NCI-H1417 (cell line): ENCODE results near the gene SDK2.
A peak's percentile ranks its signal among the peaks of the same experiment; 100 is the strongest.

Experiments
- DNase-seq, 3 experiments: peaks; one replicate each; lab custom pipeline; 2025; lab: John Stamatoyannopoulos, UW

Gene SDK2

GRCh38 chr17:73586921-73587602 is 57.2 kb downstream of the SDK2 start:
- DNase-seq: no peak

DNA sequence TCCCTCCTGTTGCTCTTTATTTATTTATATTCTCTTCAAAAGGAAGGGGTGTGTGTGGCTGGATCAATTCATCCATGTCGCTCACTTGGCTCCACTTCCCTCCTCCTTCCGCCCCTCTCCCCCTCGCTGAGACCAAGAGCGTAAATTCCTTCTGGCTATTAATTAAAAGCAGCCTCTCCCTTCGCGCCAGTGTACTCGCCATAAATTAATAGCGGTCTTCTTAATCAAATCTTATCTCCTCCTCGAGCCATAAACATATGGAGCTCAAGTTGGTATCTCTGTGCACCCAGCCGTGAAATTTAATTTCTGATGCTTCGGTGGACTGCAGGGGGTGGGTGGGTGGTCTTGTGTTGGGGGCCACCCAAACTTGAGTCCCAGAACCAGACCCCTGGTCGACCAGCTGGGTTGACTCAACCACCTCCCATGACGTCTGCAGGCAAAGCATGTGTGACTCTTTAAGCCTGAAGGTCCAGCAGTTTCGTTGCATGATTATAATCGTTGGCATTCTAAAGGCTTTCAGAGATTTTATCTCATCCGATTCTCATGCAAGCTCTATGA is 57.9 kb downstream of the SDK2 start:
- peak; percentile 37 to 80 (median 52) for DNase-seq

DNA sequence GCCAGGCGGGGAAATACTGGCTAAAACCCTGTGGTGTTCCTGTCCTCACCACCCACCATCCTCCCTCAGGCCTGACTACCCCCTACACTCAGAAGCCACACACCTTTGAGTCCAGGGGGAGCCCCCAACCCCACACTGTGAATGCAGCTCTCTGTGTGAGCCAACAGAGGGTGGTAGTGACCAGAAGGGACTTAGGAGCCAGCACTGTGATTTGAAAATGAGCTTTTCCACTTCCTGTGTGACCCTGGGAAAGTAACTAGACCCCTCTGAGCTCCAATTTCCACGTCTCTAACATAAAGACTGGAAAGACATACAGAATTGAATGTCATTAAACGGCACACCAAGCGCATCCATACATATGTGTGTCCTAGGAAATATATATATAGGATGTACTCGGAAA is 58.7 kb downstream of the SDK2 start:
- no peak for DNase-seq

- DNase-seq: no peak
Observed at GRCh38 chr17:73584987-73585386, 59.3 kb downstream of the SDK2 start.

DNA sequence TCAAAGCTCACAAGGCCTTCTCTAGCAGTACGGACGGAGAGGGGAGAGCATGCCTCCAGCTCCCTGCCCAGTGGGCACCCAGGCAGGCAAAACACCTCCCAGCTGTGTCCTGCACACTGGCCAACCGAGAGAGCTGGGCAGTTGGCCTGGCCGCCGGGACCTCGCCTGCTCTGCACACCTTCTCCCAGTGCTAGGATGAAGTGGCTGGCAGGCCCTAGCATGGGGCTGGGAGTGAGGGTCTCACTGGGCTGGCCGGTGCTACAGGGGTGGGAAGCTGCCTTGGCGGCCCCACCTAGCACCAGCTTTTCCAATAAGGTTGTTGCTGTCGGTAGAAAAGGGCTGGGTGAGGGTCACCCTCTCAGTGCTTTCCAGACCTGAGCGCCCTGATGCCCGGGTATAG is 60.2 kb downstream of the SDK2 start:
- no peak for DNase-seq

DNA sequence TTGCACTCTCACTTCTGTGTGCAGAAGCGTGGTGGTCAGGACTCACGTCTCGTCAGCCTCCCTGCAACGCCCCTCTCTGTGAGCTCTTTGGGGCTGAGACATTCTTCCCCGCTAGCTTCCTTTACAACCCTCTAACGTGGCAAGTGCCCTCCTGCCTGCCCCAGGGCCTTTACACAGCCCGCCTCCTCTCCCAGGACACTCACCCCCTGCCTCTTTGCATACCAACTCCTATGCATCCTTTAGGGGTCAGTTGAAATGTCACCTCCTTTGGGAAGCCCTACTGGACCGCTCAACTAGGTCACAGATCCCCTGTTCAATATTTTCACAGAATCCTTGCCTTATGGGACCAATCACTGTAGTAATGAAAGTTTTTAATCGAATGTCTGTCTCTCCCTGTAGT is 61.4 kb downstream of the SDK2 start:
- DNase-seq: no peak

GRCh38 chr17:73582359-73582758 is 61.9 kb downstream of the SDK2 start:
- DNase-seq: peak in 2 of 3 experiments; percentile 27 to 77

GRCh38 chr17:73581379-73581778 is 62.9 kb downstream of the SDK2 start:
- no peak for DNase-seq

GRCh38 chr17:73580073-73580710 is 64.1 kb downstream of the SDK2 start:
- peak in 1 of 3 experiments; percentile 22 for DNase-seq

DNA sequence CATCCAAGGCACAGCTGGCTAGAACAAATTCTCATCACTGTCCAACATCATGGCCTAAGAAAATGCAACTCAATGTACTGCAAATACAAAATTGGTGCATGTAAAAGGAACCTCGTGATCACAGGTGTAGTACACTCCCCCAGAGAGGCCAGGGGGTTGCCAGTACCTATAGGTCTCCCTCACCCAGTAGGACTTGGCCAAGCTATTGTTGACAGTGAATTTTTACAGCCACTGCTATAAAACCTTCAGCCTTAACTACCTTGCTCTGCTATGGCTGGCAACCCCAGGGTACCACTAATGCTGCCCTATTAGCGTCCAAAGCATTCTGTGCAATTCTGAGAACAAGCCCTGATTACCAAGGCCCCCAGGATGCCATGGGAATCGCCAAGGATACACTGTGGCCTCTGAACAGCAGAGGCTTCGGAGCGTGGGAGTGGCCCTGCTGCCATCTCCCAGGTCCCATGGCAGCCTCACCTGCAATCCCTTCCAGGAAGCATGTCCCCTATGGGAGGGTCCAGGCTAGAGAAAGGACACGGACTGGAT is 67.6 kb downstream of the SDK2 start:
- DNase-seq: no peak

DNA sequence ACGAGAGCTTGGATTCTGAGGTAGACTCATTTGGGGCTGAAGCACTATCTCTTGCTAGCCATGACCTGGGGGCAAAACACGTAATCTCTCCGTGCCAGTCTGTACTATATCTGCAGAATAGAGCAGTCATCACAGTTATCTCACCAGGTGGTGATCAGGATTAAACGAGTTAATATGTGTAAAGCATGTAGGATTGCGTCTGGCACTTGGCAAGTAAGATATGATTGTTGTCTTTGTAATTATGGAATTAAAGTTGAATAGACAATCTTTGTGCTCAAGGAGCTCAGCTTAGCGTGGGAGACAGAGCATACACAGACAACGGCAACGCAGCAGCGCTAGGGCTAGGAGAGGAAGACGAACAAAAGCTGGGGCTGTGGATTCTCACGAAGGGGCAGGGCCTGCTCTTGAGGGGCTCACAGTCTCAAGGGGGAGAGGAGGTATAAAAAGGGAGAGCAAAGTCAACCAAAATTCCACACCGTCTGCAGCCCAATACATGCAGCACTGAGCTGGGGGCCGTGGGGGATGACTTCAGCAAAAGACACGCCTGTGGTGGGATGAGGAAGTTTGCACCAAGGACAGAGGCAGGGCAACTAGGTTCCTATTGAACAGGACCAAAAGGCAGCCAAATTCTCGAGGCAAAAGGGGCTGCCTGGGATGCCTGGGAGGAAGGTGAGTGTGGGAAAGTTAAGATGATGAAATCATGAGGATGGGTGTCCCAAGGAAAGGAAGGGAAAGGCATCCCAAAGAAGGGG is 68.6 kb downstream of the SDK2 start:
- peak in 2 of 3 experiments; percentile 23 to 67 for DNase-seq

GRCh38 chr17:73571511-73572130 is 72.6 kb downstream of the SDK2 start:
- peak in 2 of 3 experiments; percentile 67 to 86 for DNase-seq

GRCh38 chr17:73569762-73570319 is 74.4 kb downstream of the SDK2 start:
- DNase-seq: no peak

DNA sequence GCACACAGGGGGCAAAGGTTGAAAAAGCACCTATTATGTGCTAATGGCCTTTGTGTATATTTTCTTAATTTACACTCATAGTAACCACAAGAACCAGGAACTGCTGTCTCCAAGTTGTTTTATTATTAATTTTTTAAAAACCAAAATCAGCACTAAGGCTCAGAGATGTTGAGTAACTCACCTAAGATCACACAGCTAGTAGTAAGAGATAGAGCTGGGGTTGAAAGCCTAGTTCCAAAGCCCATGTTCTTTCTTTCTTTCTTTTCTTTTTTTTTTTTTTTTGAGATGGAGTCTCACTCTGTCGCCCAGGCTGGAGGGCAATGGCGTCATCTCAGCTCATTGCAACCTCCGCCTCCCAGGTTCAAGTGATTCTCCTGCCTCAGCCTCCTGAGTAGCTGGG is 75.3 kb downstream of the SDK2 start:
- no peak for DNase-seq

DNA sequence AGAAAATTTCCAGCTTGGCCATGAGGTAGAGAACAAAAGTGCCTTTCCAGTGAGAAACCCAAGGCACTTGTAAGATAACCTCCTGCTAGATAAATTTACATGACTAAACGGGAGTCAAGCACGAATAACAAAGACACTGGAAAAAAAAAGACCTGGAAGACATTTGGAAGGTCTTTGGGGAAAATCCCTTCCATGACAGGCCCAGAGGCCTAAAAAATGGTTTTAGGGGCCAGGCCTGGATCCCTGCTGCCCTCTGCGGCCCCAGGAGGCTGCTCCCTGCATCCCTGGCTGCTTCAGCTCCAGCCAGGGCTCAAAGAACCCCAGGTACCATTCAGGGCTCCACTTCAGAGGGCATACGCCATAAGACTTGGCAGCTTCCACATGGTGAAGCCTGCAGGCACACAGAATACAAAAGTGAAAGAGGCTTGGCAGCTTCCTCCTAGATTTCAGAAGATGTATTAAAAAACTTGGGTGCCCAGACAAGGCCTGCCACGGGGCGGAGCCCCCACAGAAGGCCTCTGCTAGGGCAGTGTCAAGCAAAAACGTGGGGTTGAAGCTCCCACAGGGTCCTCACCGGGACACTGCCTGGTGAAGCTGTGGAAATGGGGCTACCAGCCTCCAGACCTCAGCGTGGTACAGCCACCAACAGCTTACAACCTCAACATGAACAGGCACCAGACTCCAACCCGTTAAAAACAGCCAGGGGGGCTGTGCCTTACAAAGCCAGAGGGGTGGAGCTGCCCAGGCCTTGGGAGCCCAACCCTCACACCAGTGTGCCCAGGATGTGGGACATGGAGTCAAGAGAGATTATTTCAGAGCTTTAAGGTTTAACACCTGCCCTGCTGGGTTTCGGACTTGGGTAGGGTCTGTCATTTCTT is 77.1 kb downstream of the SDK2 start:
- DNase-seq: no peak

- DNase-seq: no peak
Observed at GRCh38 chr17:73564843-73565242, 79.4 kb downstream of the SDK2 start.

DNA sequence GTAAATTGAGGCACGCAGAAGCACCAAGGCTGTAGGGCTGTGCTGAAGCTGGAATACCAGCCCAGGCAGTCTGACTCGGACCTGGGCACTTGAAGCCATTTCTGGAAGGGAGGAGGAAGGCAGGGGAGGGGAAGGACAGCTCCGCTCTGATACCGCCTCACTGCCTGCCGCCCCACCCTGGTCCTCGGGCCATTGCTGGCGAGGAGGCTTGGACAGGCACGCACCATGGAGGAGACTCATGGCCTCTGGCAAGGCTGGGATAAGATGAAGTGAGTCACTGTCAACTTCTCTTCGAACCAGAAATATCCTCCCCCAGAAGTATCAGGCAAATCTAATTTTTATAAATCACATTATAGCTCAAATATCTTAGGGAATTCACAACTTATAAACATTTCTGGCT is 81.3 kb downstream of the SDK2 start:
- no peak for DNase-seq

GRCh38 chr17:73561111-73561510 is 83.1 kb downstream of the SDK2 start:
- no peak for DNase-seq

GRCh38 chr17:73560661-73561060 is 83.6 kb downstream of the SDK2 start:
- DNase-seq: no peak

GRCh38 chr17:73559532-73559931 is 84.7 kb downstream of the SDK2 start:
- DNase-seq: no peak
